Kidney capillary endothelial cell (primary cell): ENCODE results near the gene IRF8.
"Not testable (repeated sequence)": the region's sequence is repeated elsewhere in the genome, so short reads cannot be mapped to it uniquely, and the experiment has no call there.

Experiments
- DNase-seq: peaks from one replicate; pipeline ENCODE4 v3.0.0-alpha.2; 2018; ENCODE audit warnings: low spot score

IRF8 gene

DNA sequence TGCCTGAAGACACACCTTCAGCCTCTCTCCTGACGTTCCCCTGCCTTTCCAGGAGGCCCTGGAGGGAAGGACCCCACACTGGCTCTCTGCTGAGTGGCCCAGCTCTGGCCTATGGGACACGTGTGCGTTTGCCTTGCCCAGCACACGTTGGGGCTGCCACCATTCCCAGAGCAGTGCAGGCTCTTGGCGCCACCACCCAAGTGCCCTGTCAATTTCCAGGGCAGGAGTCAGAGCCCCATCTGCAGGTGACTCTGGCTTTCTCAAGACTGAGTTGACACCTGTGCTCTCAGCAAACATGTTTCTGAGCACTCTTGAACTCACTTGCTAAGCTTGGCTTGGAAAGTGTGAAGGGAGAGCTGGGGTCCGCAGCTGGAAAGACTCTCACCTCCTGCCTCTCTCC lies 4.7 kb upstream of the IRF8 start:
- no peak for DNase-seq

DNA sequence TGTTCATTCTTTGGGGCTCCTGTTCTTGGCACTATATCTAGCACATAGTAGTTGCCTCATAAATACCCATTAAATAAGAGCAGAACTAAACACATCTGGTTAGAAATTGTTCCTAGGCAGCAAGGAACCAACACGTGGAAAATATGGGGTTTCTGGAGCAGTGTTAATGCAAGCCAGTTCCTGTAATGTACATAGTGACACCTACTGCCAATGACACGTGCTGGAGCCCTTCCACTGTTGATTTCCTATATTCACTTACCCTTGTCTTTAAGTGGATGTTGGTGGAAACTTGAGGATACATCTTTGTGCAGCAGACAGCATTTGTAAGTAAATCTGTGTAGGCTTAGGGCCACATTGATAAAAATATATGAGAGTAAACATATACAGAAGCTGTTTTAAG lies 1.6 kb upstream of the IRF8 start:
- DNase-seq: no peak

DNA sequence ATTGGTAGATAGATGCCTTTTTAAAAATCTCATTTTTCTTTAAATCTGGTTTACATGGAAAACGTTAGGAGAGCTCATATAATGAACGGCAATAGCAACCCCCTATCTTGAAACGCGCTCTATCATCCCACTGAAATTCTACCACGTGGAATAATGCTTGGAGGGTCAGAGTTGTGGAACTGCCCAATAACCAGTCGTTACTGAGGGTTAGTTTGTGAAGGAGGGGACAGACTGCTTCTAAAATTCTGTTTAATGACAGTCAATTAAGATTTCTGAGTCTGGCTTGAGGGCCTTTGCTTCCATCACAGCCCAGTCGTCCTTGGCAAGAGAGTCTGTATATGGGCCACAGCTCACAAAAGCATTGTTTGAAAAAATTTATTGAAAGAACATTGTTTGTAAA lies 482 bp downstream of the IRF8 start:
- no peak for DNase-seq

- no peak for DNase-seq
Measured at GRCh38 chr16:85900027-85900792, 1.2 kb downstream of the IRF8 start.

- no peak for DNase-seq
Measured at GRCh38 chr16:85901110-85901509, 2.1 kb downstream of the IRF8 start.

- no peak for DNase-seq
Measured at GRCh38 chr16:85901773-85902365, 2.9 kb downstream of the IRF8 start.

DNA sequence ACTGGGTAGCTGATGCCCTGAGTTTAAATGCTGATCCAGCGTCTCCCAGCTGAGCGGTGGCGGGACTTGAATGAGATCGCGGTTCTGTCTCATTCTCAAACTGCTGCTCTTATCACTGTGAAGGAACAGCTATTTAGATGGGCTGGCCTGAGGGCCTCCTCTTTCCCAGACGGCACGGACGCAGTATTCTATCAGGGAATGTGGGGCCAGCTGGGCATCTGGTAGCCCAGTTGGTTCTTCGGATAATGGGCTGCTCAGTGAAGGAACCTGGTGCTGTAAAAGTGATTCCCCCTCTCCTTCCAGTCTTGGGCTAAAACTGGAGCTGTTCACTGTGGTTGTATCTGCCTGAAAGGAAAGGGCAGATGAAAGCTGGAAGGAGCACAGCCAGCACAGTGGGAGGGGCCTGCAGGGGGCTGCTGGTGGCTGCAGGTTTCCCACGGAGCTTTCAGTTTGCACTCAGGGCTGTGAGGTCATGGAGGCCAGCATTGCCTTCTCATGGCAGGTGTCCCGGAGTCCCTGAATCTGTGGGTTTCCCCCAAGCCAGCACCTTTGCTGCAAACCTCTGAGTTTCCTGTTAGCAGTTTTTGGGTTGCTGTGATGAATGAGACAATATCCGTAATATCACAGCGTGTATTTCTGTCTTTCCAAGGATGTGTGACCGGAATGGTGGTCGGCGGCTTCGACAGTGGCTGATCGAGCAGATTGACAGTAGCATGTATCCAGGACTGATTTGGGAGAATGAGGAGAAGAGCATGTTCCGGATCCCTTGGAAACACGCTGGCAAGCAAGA lies 3.6 kb downstream of the IRF8 start:
- DNase-seq: no peak

- no peak for DNase-seq
Measured at GRCh38 chr16:85903559-85903958, 4.6 kb downstream of the IRF8 start.

GRCh38 chr16:85905110-85906095 lies 6.4 kb downstream of the IRF8 start:
- DNase-seq: no peak

- DNase-seq: no peak
Measured at GRCh38 chr16:85906349-85906748, 7.4 kb downstream of the IRF8 start.

- DNase-seq: not testable (repeated sequence)
Measured at GRCh38 chr16:85907231-85907630, 8.3 kb downstream of the IRF8 start.

- DNase-seq: no peak
Measured at GRCh38 chr16:85908444-85908843, 9.5 kb downstream of the IRF8 start.

- no peak for DNase-seq
Measured at GRCh38 chr16:85908889-85909589, 10.1 kb downstream of the IRF8 start.

- DNase-seq: no peak
Measured at GRCh38 chr16:85909932-85910853, 11.2 kb downstream of the IRF8 start.

DNA sequence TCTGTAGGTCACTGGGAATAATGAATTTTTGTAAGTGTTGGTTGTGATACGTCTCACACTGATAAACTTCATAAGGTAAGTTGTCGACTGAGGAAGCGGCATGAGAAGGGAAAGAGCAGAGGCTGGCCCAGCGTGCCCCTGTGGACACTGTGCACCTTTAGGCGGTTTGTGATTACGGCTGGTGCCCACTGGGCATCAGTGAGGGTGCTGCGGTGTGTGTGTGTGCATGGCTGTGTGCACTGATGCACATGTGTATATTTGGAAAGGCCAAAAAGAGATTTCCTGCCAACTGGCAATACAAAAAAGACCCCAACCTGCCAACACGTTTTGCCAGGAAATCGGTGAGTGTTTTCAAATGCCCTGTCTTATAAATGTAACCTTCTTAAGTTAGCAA lies 11.9 kb downstream of the IRF8 start:
- DNase-seq: no peak

DNA sequence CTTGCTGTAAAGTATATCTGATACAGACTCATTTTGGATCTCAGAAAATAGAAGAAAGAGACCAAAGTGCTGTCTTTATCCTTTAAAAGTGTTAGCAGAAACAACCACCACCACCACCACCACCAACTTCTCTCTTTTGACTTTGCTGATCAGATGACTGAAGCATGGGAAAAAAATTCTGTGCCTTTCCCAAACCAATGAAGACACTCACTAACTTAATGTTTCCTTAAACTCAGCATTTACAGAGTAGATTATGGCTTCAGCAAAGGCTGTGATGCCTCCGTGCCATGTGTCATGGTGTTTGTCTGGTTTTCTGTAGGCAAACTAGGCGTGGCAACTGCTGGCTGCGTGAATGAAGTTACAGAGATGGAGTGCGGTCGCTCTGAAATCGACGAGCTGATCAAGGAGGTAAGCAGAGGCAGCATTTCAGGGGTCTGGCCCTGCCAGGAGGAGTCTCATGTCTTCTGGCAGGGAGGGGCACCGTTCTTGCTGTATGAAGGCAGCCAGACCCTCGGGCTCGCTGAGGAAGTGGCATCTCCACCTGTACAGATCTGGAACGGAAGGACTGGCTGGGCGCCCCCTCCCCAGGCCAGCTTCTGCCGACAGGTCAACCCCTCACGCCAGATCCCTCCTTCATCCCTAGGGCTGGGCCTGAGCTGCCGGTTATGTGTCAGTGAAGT lies 12.4 kb downstream of the IRF8 start:
- no peak for DNase-seq

DNA sequence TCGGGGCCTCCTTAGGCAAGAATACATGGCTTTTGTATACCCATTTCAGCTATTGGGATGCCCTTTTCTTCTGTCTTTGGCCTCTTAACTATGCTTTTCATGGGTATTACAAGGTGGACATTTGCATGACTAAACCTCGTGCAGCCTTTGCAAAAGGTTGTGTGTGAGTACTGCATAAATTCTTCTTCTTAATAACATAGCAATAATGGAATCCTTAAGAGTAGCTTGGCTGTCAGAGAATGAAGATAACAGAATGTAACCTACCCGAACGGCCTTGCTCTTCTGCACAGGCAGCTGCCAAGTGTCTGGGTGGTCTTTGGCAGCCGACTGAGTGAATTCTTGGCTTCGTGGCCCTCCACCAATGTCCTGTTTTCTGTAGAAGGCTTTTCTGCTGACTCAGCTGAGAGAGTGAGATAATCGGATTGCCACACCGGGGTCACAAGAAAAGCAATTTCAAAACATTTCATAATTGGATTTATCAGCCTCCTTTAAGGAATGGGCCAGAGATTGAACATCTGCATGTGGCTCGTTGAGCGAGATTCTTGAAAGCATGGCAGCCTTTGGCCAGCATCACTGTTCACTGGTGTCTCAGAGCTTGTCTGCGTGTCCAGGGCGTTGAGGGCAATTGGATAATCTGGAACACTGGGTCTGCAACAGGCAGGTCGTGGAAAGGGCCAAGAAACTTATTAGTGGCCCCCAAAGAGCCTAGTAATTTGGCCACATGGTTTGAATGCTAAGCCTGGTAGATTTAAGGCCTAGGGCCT lies 13.4 kb downstream of the IRF8 start:
- DNase-seq: no peak

DNA sequence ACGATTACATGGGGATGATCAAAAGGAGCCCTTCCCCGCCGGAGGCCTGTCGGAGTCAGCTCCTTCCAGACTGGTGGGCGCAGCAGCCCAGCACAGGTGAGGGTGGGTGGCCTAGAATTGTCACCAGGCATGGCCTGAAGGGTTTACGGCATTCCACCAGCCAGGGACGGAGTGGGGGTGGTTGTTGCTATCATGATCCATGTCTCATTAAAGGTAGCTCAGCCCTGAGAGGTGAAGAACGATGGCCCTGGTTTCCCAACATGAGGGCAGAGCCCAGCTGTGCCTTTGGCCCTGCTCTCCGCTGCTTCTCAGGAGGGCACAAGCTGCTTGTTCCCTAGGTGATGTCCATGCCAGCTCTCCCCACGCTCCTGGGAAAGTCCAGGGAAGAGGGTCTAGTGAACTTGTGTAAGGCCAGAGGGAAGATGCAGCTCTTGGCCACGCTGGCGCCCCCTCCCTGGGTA lies 14.2 kb downstream of the IRF8 start:
- no peak for DNase-seq
